ENCODE data around the gene CLEC2L.

GRCh38 chr7:139560199-139560598 lies 36.7 kb downstream of the CLEC2L start:
- TF ChIP-seq CTCF (IDR thresholded peaks at IDR 0.05; ENCODE audit: poor library complexity) (no peak), EZH2 (IDR thresholded peaks at IDR 0.05; ENCODE audit: borderline replicate concordance) (no peak), EZH2phosphoT487 (IDR thresholded peaks at IDR 0.05; ENCODE audit: low read depth, severe bottlenecking, unreplicated experiment) (no peak)

Measured in hepatocyte (in vitro differentiated cells).